DOHH2 (cell line): ENCODE data around the gene HNF4A.
A peak's percentile ranks its signal among the peaks of the same experiment; 100 is the strongest.

Experiments used
- H3F3A ChIP-seq: fragments of 200-600 bp; sonication (generic), shearing (Covaris generic); 2 replicates; pipeline ENCODE4 v1.6.0; 2016; ENCODE audit warnings: antibody characterized with exemption, mild to moderate bottlenecking; ENCODE audit not compliant: control insufficient read depth, insufficient read depth
- H3K27ac ChIP-seq: fragments of 200-600 bp; sonication (generic); 2 replicates; pipeline ENCODE4 v1.5.1; 2014; ENCODE audit warnings: low read depth, mild to moderate bottlenecking, low read length, moderate library complexity
- H3K27me3 ChIP-seq: fragments of 200-600 bp; sonication (generic); 2 replicates; pipeline ENCODE4 v1.6.1; 2014; ENCODE audit warnings: mild to moderate bottlenecking, low read length, mixed read lengths; ENCODE audit not compliant: control insufficient read depth
- H3K36me3 ChIP-seq: fragments of 200-600 bp; sonication (generic); 2 replicates; pipeline ENCODE4 v1.6.1; 2014; ENCODE audit warnings: mild to moderate bottlenecking, low read length, moderate library complexity, mixed read lengths; ENCODE audit not compliant: control insufficient read depth
- H3K4me1 ChIP-seq: fragments of 200-600 bp; sonication (generic); 2 replicates; pipeline ENCODE4 v1.6.1; 2014; ENCODE audit warnings: mild to moderate bottlenecking, low read length, mixed read lengths; ENCODE audit not compliant: control insufficient read depth
- H3K4me2 ChIP-seq: fragments of 200-600 bp; sonication (generic); 2 replicates; pipeline ENCODE4 v1.6.0; 2014; ENCODE audit warnings: mild to moderate bottlenecking, low read length, moderate library complexity
- H3K4me3 ChIP-seq: fragments of 200-600 bp; sonication (generic); 2 replicates; pipeline ENCODE4 v1.5.1; 2014; ENCODE audit warnings: mild to moderate bottlenecking, low read length, mixed read lengths
- H3K79me2 ChIP-seq: fragments of 200-600 bp; sonication (generic); 2 replicates; pipeline ENCODE4 v1.6.1; 2014; ENCODE audit warnings: mild to moderate bottlenecking, low read length, mixed read lengths; ENCODE audit not compliant: control insufficient read depth
- H3K9me2 ChIP-seq: fragments of 200-600 bp; sonication (generic); replicated peaks from 2 replicates; pipeline ENCODE4 v1.6.1; 2014; ENCODE audit warnings: mild to moderate bottlenecking, low read length, mixed read lengths; ENCODE audit not compliant: control insufficient read depth
- H3K9me3 ChIP-seq: fragments of 200-600 bp; sonication (generic); 2 replicates; pipeline ENCODE4 v1.6.1; 2014; ENCODE audit warnings: antibody characterized with exemption, low read length, mixed read lengths; ENCODE audit not compliant: control insufficient read depth, insufficient read depth
- H4K20me1 ChIP-seq: fragments of 200-600 bp; sonication (generic); 2 replicates; pipeline ENCODE4 v1.6.0; 2014; ENCODE audit warnings: low read depth, mild to moderate bottlenecking, antibody characterized with exemption, low read length, moderate library complexity; ENCODE audit not compliant: control insufficient read depth, insufficient read depth
- CTCF ChIP-seq: fragments of 200-600 bp; sonication (generic); IDR thresholded peaks from one replicate; pipeline ENCODE4 v1.5.1; 2014; ENCODE audit warnings: antibody characterized with exemption, mild to moderate bottlenecking, low read depth, low read length; ENCODE audit not compliant: poor library complexity, severe bottlenecking
- EZH2phosphoT487 ChIP-seq: fragments of 200-600 bp; sonication (generic); IDR thresholded peaks from 2 replicates; pipeline ENCODE4 v1.6.1; 2017; ENCODE audit warnings: borderline replicate concordance, mild to moderate bottlenecking, antibody characterized with exemption, low read length, moderate library complexity, mixed read lengths

HNF4A gene

GRCh38 chr20:44384423-44385027, 29.0 kb downstream of the HNF4A start:
- Histone ChIP-seq H3K4me1 (no peaks in the 10 kb centered on the region), H3K27ac (no peak overlapping the region), H3F3A (no peaks in the 10 kb centered on the region), H3K27me3 (no peaks in the 10 kb centered on the region), H4K20me1 (no peaks in the 10 kb centered on the region), H3K79me2 (no peaks in the 10 kb centered on the region), H3K36me3 (no peaks in the 10 kb centered on the region), H3K4me2 (no peak overlapping the region), H3K9me3 (no peaks in the 10 kb centered on the region), H3K4me3 (no peak overlapping the region), H3K9me2 (no peaks in the 10 kb centered on the region)
- TF ChIP-seq EZH2phosphoT487 (no peak), CTCF (peak; percentile 95)

GRCh38 chr20:44388466-44389023, 33.0 kb downstream of the HNF4A start:
- TF ChIP-seq CTCF (peak; percentile 72), EZH2phosphoT487 (no peak)
- H4K20me1 ChIP-seq: no peaks in the 10 kb centered on the region
- H3K4me1 ChIP-seq: no peaks in the 10 kb centered on the region
- no peaks in the 10 kb centered on the region for H3K79me2 ChIP-seq
- H3K36me3 ChIP-seq: no peaks in the 10 kb centered on the region
- no peaks in the 10 kb centered on the region for H3K9me3 ChIP-seq
- H3K27ac ChIP-seq: no peak overlapping the region
- no peak overlapping the region for H3K4me2 ChIP-seq
- no peak overlapping the region for H3K4me3 ChIP-seq
- H3K27me3 ChIP-seq: no peaks in the 10 kb centered on the region
- H3K9me2 ChIP-seq: no peaks in the 10 kb centered on the region
- no peaks in the 10 kb centered on the region for H3F3A ChIP-seq

GRCh38 chr20:44389871-44390270, 34.4 kb downstream of the HNF4A start:
- H3K4me3 ChIP-seq: no peak overlapping the region
- H3K36me3 ChIP-seq: no peaks in the 10 kb centered on the region
- H3K4me1 ChIP-seq: no peaks in the 10 kb centered on the region
- no peaks in the 10 kb centered on the region for H3K9me3 ChIP-seq
- no peaks in the 10 kb centered on the region for H4K20me1 ChIP-seq
- no peaks in the 10 kb centered on the region for H3F3A ChIP-seq
- no peaks in the 10 kb centered on the region for H3K79me2 ChIP-seq
- H3K27ac ChIP-seq: no peak overlapping the region
- no peaks in the 10 kb centered on the region for H3K9me2 ChIP-seq
- H3K27me3 ChIP-seq: no peaks in the 10 kb centered on the region; the same call in 1 of the 2 replicates
- TF ChIP-seq EZH2phosphoT487 (no peak), CTCF (no peak)
- no peak overlapping the region for H3K4me2 ChIP-seq
